Activated CD8-positive, alpha-beta T cell treated with anti-CD3 and anti-CD28 coated beads for 36 hours (primary cell): Measurements from ENCODE around the gene NDUFV2. TPM values are rescaled to one million over a fixed set of nuclear protein-coding genes. Genes with fewer than 3 reads are reported as not detected.
A peak's percentile ranks its signal among the peaks of the same experiment; 100 is the strongest.

ENCODE experiments used
- ATAC-seq: fragments of 200-7000 bp; cut with Tn5 transposase; one replicate; pipeline ENCODE4 v1.10.0; 2021; ENCODE audit warnings: mild to moderate bottlenecking, moderate library complexity
- CTCF ChIA-PET: fragments of 350-600 bp; sonication (Branson Sonifier 250); formaldehyde crosslinking; loops from one replicate; lab custom pipeline; 2021; ENCODE audit warnings: antibody characterized with exemption; lab: Charles Lee
- POLR2A ChIA-PET: fragments of 350-600 bp; sonication (Branson Sonifier 250); formaldehyde crosslinking; loops from one replicate; lab custom pipeline; 2021; ENCODE audit warnings: antibody characterized with exemption; lab: Charles Lee
- DNase-seq: peaks from one replicate; pipeline ENCODE4 v3.0.0-alpha.2; 2020
- H3K27ac Mint-ChIP-seq: one replicate; pipeline ENCODE4 v1.8.0; 2021; ENCODE audit warnings: mild to moderate bottlenecking, mixed read lengths
- H3K27me3 Mint-ChIP-seq: one replicate; pipeline ENCODE4 v1.8.0; 2021; ENCODE audit warnings: mixed read lengths
- H3K36me3 Mint-ChIP-seq: one replicate; pipeline ENCODE4 v1.8.0; 2021; ENCODE audit warnings: low read depth, mixed read lengths
- H3K4me1 Mint-ChIP-seq: one replicate; pipeline ENCODE4 v1.8.0; 2021; ENCODE audit warnings: low read depth, mixed read lengths
- H3K4me3 Mint-ChIP-seq: one replicate; pipeline ENCODE4 v1.8.0; 2021; ENCODE audit warnings: mild to moderate bottlenecking, moderate library complexity, mixed read lengths
- H3K9me3 Mint-ChIP-seq: one replicate; pipeline ENCODE4 v1.8.0; 2021; ENCODE audit warnings: mixed read lengths
- CTCF ChIP-seq: fragments of 200-600 bp; IDR thresholded peaks from one replicate; pipeline ENCODE4 v1.8.0; 2022; ENCODE audit warnings: antibody characterized with exemption, mild to moderate bottlenecking
- intact Hi-C: fragments of 100-400 bp; cut with micrococcal nuclease; formaldehyde crosslinking; loops from one replicate; pipeline ENCODE4 v1.10.0; 2022
- total RNA-seq, 2 experiments: library from RNA; stranded (reverse); gene quantifications; one replicate each; pipeline ENCODE4 v1.2.3, GENCODE V29; 2021

The NDUFV2 gene
- total RNA-seq, 2 experiments from 2014 or later = 324 to 332 TPM

GRCh38 chr18:9067823-9068222 lies 34.7 kb upstream of the NDUFV2 start:
- no peak overlapping the region for H3K4me3 Mint-ChIP-seq
- CTCF ChIA-PET = interaction anchor here (0.8 kb wide), 1 partner anchor 373 kb away, joined by 3 read pairs; no protein-coding TSS in a partner anchor
- H3K27ac Mint-ChIP-seq = no peak overlapping the region

GRCh38 chr18:9068346-9068745 lies 34.2 kb upstream of the NDUFV2 start:
- H3K4me3 Mint-ChIP-seq = no peak overlapping the region
- H3K36me3 Mint-ChIP-seq = no peaks in the 10 kb centered on the region
- no peaks in the 10 kb centered on the region for H3K27me3 Mint-ChIP-seq
- DNase-seq (no peak), ATAC-seq (no peak)
- peak overlapping the region; percentile 9 for H3K27ac Mint-ChIP-seq
- POLR2A ChIA-PET = interaction anchor here (0.8 kb wide), 2 partner anchors 73 to 78 kb away, joined by 3 to 4 read pairs; no protein-coding TSS in a partner anchor
- H3K4me1 Mint-ChIP-seq = peaks cover 26% of the 10 kb centered on the region
- H3K9me3 Mint-ChIP-seq = no peaks in the 10 kb centered on the region
- intact Hi-C loops = no loop called here
- TF ChIP-seq CTCF = no peak
- CTCF ChIA-PET = interaction anchor here (0.8 kb wide), 2 partner anchors 373 to 448 kb away, joined by 3 read pairs; no protein-coding TSS in a partner anchor

More at GRCh38 chr18:9067823-9068222, 34.7 kb upstream of the NDUFV2 start:
- ATAC-seq = no peak
- H3K4me1 Mint-ChIP-seq = peaks cover 23% of the 10 kb centered on the region
- no peak for TF ChIP-seq CTCF
- intact Hi-C loops = no loop called here
- no peak for DNase-seq
- no peaks in the 10 kb centered on the region for H3K9me3 Mint-ChIP-seq
- H3K27me3 Mint-ChIP-seq = no peaks in the 10 kb centered on the region
- H3K36me3 Mint-ChIP-seq = no peaks in the 10 kb centered on the region
- POLR2A ChIA-PET = interaction anchor here (0.8 kb wide), 1 partner anchor 78 kb away, joined by 3 read pairs; no protein-coding TSS in a partner anchor

- Mint-ChIP-seq H3K4me3 (no peak overlapping the region), H3K9me3 (no peaks in the 10 kb centered on the region), H3K27me3 (no peaks in the 10 kb centered on the region), H3K36me3 (peaks cover 2% of the 10 kb centered on the region), H3K4me1 (peaks cover 34% of the 10 kb centered on the region), H3K27ac (peak overlapping the region; percentile 58)
- ATAC-seq = no peak
- CTCF ChIA-PET = no interaction called here
- DNase-seq = no peak
- POLR2A ChIA-PET = no interaction called here
- no peak for TF ChIP-seq CTCF
- intact Hi-C loops = no loop called here
These were observed 32.9 kb upstream of the NDUFV2 start for GRCh38 chr18:9069601-9070000.

- H3K27ac Mint-ChIP-seq = no peak overlapping the region
- ATAC-seq = no peak
- no peak for DNase-seq
- no peak overlapping the region for H3K4me3 Mint-ChIP-seq
- ChIA-PET POLR2A (no interaction called here), CTCF (interaction anchor here (1.8 to 1.9 kb wide), 2 partner anchors 119 to 446 kb away, joined by 4 read pairs; no protein-coding TSS in a partner anchor)
- peaks cover 34% of the 10 kb centered on the region for H3K4me1 Mint-ChIP-seq
- intact Hi-C loops = loop anchor here (5.0 kb wide), 2 partner anchors 267 to 447 kb away; no protein-coding TSS in a partner anchor
- H3K27me3 Mint-ChIP-seq = no peaks in the 10 kb centered on the region
- H3K9me3 Mint-ChIP-seq = no peaks in the 10 kb centered on the region
- TF ChIP-seq CTCF = no peak
- H3K36me3 Mint-ChIP-seq = peaks cover 2% of the 10 kb centered on the region
These were observed 32.3 kb upstream of the NDUFV2 start for GRCh38 chr18:9070212-9070611.

- intact Hi-C loops = loop anchor here (5.0 kb wide), 1 partner anchor 57 kb away; the partner anchor contains the start of gene ANKRD12
- POLR2A ChIA-PET = interaction anchor here (1.1 to 3.7 kb wide), 8 partner anchors 8 to 59 kb away, joined by 3 to 81 read pairs (median 4); partner anchors contain the start of genes ANKRD12 and NDUFV2
- H3K36me3 Mint-ChIP-seq = no peaks in the 10 kb centered on the region
- ATAC-seq (no peak), DNase-seq (no peak)
- no peaks in the 10 kb centered on the region for H3K27me3 Mint-ChIP-seq
- TF ChIP-seq CTCF = no peak
- H3K27ac Mint-ChIP-seq = peak overlapping the region; percentile 14
- CTCF ChIA-PET = interaction anchor here (1.0 to 1.2 kb wide), 3 partner anchors 10 to 68 kb away, joined by 3 to 4 read pairs (median 3); no protein-coding TSS in a partner anchor
- no peaks in the 10 kb centered on the region for H3K9me3 Mint-ChIP-seq
- H3K4me1 Mint-ChIP-seq = peaks cover 36% of the 10 kb centered on the region
- no peak overlapping the region for H3K4me3 Mint-ChIP-seq
These were observed 22.5 kb upstream of the NDUFV2 start for GRCh38 chr18:9079818-9080528.
